GM19372 (cell line): ENCODE results near the gene PRKN.

Experiments used
- ATAC-seq: cut with Tn5 transposase; IDR thresholded peaks from one replicate; pipeline ENCODE4 v1.9.1; 2021; ENCODE audit warnings: mild to moderate bottlenecking, low read depth, moderate library complexity; ENCODE audit not compliant: unreplicated experiment

PRKN gene

GRCh38 chr6:162157167-162157870, 570.2 kb downstream of the PRKN start:
- no peak for ATAC-seq

- ATAC-seq, result no peak
Measured at GRCh38 chr6:162156146-162156545, 571.4 kb downstream of the PRKN start.

GRCh38 chr6:162154930-162155329, 572.6 kb downstream of the PRKN start:
- no peak for ATAC-seq

- no peak for ATAC-seq
Measured at GRCh38 chr6:162154001-162154400, 573.6 kb downstream of the PRKN start.

GRCh38 chr6:162153120-162153519, 574.4 kb downstream of the PRKN start:
- no peak for ATAC-seq

GRCh38 chr6:162151021-162151665, 576.4 kb downstream of the PRKN start:
- no peak for ATAC-seq

GRCh38 chr6:162150295-162150694, 577.3 kb downstream of the PRKN start:
- ATAC-seq, result no peak

- ATAC-seq, result no peak
Measured at GRCh38 chr6:162149786-162150185, 577.8 kb downstream of the PRKN start.

GRCh38 chr6:162147805-162148204, 579.8 kb downstream of the PRKN start:
- no peak for ATAC-seq

GRCh38 chr6:162147281-162147680, 580.3 kb downstream of the PRKN start:
- no peak for ATAC-seq

- no peak for ATAC-seq
Measured at GRCh38 chr6:162140251-162140852, 587.2 kb downstream of the PRKN start.

- no peak for ATAC-seq
Measured at GRCh38 chr6:162125659-162126058, 601.9 kb downstream of the PRKN start.

- ATAC-seq, result no peak
Measured at GRCh38 chr6:162124710-162125435, 602.7 kb downstream of the PRKN start.

GRCh38 chr6:162123797-162124196, 603.8 kb downstream of the PRKN start:
- no peak for ATAC-seq

- ATAC-seq, result no peak
Measured at GRCh38 chr6:162119341-162119740, 608.2 kb downstream of the PRKN start.

GRCh38 chr6:162118706-162119105, 608.9 kb downstream of the PRKN start:
- ATAC-seq, result no peak

GRCh38 chr6:162116902-162117525, 610.6 kb downstream of the PRKN start:
- ATAC-seq, result no peak

GRCh38 chr6:162109480-162110050, 618.0 kb downstream of the PRKN start:
- no peak for ATAC-seq

GRCh38 chr6:162108041-162108440, 619.5 kb downstream of the PRKN start:
- ATAC-seq, result no peak

GRCh38 chr6:162100096-162100495, 627.5 kb downstream of the PRKN start:
- ATAC-seq, result no peak
